H9 (cell line): Measurements from ENCODE around the gene RAB40C. TPM values are rescaled to one million over a fixed set of nuclear protein-coding genes. Genes with fewer than 3 reads are reported as not detected.

Source experiments
- DNase-seq: peaks from one replicate; pipeline ENCODE4 v3.0.0-alpha.2; 2017
- H2AFZ ChIP-seq: one replicate; pipeline ENCODE4 v1.6.1; 2013; ENCODE audit warnings: mild to moderate bottlenecking, low read length, control low read depth, moderate library complexity
- H2AK5ac ChIP-seq: 2 replicates; pipeline ENCODE4 v1.6.1; 2013; ENCODE audit warnings: low read length, control low read depth, mixed read lengths; ENCODE audit not compliant: insufficient read length
- H2BK120ac ChIP-seq: one replicate; pipeline ENCODE4 v1.6.1; 2013; ENCODE audit warnings: low read depth, mild to moderate bottlenecking, low read length, control low read depth, inconsistent platforms; ENCODE audit not compliant: poor library complexity, severe bottlenecking
- H2BK12ac ChIP-seq: 2 replicates; pipeline ENCODE4 v1.6.1; 2013; ENCODE audit warnings: low read length, control low read depth, mixed read lengths, low read depth; ENCODE audit not compliant: insufficient read length
- H2BK15ac ChIP-seq: 2 replicates; pipeline ENCODE4 v1.6.1; 2013; ENCODE audit warnings: low read depth, low read length, control low read depth
- H2BK20ac ChIP-seq: one replicate; pipeline ENCODE4 v1.6.1; 2013; ENCODE audit warnings: low read depth, mild to moderate bottlenecking, low read length, control low read depth, inconsistent platforms; ENCODE audit not compliant: poor library complexity, severe bottlenecking
- H2BK5ac ChIP-seq: 2 replicates; pipeline ENCODE4 v1.6.1; 2013; ENCODE audit warnings: low read length, control low read depth, mixed read lengths; ENCODE audit not compliant: insufficient read length
- H3K14ac ChIP-seq: 2 replicates; pipeline ENCODE4 v1.6.1; 2013; ENCODE audit warnings: low read length, control low read depth; ENCODE audit not compliant: insufficient read depth
- H3K18ac ChIP-seq: 2 replicates; pipeline ENCODE4 v1.6.1; 2013; ENCODE audit warnings: low read depth, mild to moderate bottlenecking, mixed read lengths, low read length, control low read depth; ENCODE audit not compliant: insufficient read length
- H3K23ac ChIP-seq: 2 replicates; pipeline ENCODE4 v1.6.1; 2013; ENCODE audit warnings: low read length, control low read depth, mixed read lengths, low read depth; ENCODE audit not compliant: insufficient read length
- H3K23me2 ChIP-seq: 2 replicates; pipeline ENCODE4 v1.6.1; 2013; ENCODE audit warnings: low read depth, mild to moderate bottlenecking, mixed read lengths, low read length, control low read depth; ENCODE audit not compliant: insufficient read length, poor library complexity, severe bottlenecking
- H3K27ac ChIP-seq: 2 replicates; pipeline ENCODE4 v1.5.1; 2013; ENCODE audit warnings: low read length, control low read depth, mixed read lengths, low read depth; ENCODE audit not compliant: insufficient read length
- H3K27me3 ChIP-seq: 2 replicates; pipeline ENCODE4 v1.6.1; 2013; ENCODE audit warnings: low read length, control low read depth, inconsistent platforms; ENCODE audit not compliant: insufficient read depth
- H3K4ac ChIP-seq: 2 replicates; pipeline ENCODE4 v1.6.1; 2013; ENCODE audit warnings: low read depth, mild to moderate bottlenecking, control low read depth, inconsistent platforms, low read length, moderate library complexity
- H3K4me1 ChIP-seq: 2 replicates; pipeline ENCODE4 v1.6.1; 2013; ENCODE audit warnings: low read length, control low read depth, inconsistent platforms; ENCODE audit not compliant: insufficient read depth
- H3K4me2 ChIP-seq: 2 replicates; pipeline ENCODE4 v1.6.1; 2013; ENCODE audit warnings: low read length, control low read depth, mixed read lengths; ENCODE audit not compliant: insufficient read length, insufficient read depth
- H3K56ac ChIP-seq: 2 replicates; pipeline ENCODE4 v1.6.1; 2013; ENCODE audit warnings: low read depth, mild to moderate bottlenecking, mixed read lengths, low read length, control low read depth; ENCODE audit not compliant: insufficient read length
- H3K79me1 ChIP-seq: 2 replicates; pipeline ENCODE4 v1.6.1; 2013; ENCODE audit warnings: low read depth, mild to moderate bottlenecking, moderate library complexity, low read length, control low read depth, inconsistent platforms; ENCODE audit not compliant: insufficient read depth, poor library complexity, severe bottlenecking
- H3K79me2 ChIP-seq: 2 replicates; pipeline ENCODE4 v1.6.1; 2013; ENCODE audit warnings: low read length, control low read depth, inconsistent platforms; ENCODE audit not compliant: insufficient read depth
- H3K9ac ChIP-seq: 2 replicates; pipeline ENCODE4 v1.6.1; 2013; ENCODE audit warnings: low read length, control low read depth, mixed read lengths; ENCODE audit not compliant: insufficient read length; ENCODE audit errors: extremely low read depth
- H3K9me3 ChIP-seq: one replicate; pipeline ENCODE4 v1.6.1; 2013; ENCODE audit warnings: low read depth, low read length, inconsistent platforms; ENCODE audit not compliant: control insufficient read depth
- H3T11ph ChIP-seq: one replicate; pipeline ENCODE4 v1.6.1; 2013; ENCODE audit warnings: mild to moderate bottlenecking, low read length, control low read depth, inconsistent platforms
- H4K20me1 ChIP-seq: one replicate; pipeline ENCODE4 v1.6.1; 2013; ENCODE audit not compliant: control insufficient read depth, insufficient read length, insufficient read depth
- H4K5ac ChIP-seq: 2 replicates; pipeline ENCODE4 v1.6.1; 2013; ENCODE audit warnings: low read depth, mild to moderate bottlenecking, mixed read lengths, low read length, control low read depth; ENCODE audit not compliant: insufficient read length
- H4K8ac ChIP-seq: replicated peaks from 2 replicates; pipeline ENCODE4 v1.6.1; 2013; ENCODE audit warnings: low read length, control low read depth, mixed read lengths, low read depth; ENCODE audit not compliant: insufficient read length
- H4K91ac ChIP-seq: 2 replicates; pipeline ENCODE4 v1.6.1; 2013; ENCODE audit warnings: low read depth, mild to moderate bottlenecking, moderate library complexity, mixed read lengths, low read length, control low read depth; ENCODE audit not compliant: insufficient read length
- H3K27ac Mint-ChIP-seq, 3 experiments: 2 replicates in 2 of 3; 3 replicates in 1 of 3; pipeline ENCODE4 v1.8.0; 2020 to 2021; ENCODE audit warnings: mixed read lengths in 3 of 3, mild to moderate bottlenecking in 1 of 3, moderate library complexity in 1 of 3
- H3K27me3 Mint-ChIP-seq: 2 replicates; pipeline ENCODE4 v1.8.0; 2021; ENCODE audit warnings: low read depth, mild to moderate bottlenecking, moderate library complexity, mixed read lengths
- H3K36me3 Mint-ChIP-seq, 3 experiments: 2 replicates in 2 of 3; 3 replicates in 1 of 3; pipeline ENCODE4 v1.8.0; 2020 to 2021; ENCODE audit warnings: low read depth in 3 of 3, mixed read lengths in 3 of 3; ENCODE audit not compliant: insufficient read depth in 1 of 3
- H3K4me1 Mint-ChIP-seq, 2 experiments: 2 replicates each; pipeline ENCODE4 v1.8.0; 2020; ENCODE audit warnings: mixed read lengths in 2 of 2
- H3K4me3 Mint-ChIP-seq, 2 experiments: 2 replicates in 1 of 2; 3 replicates in 1 of 2; pipeline ENCODE4 v1.8.0; 2020 to 2021; ENCODE audit warnings: mild to moderate bottlenecking in 2 of 2, mixed read lengths in 2 of 2, moderate library complexity in 1 of 2
- H3K9me3 Mint-ChIP-seq, 2 experiments: 2 replicates in 1 of 2; 3 replicates in 1 of 2; pipeline ENCODE4 v1.8.0; 2020; ENCODE audit warnings: mild to moderate bottlenecking in 2 of 2, mixed read lengths in 2 of 2, moderate library complexity in 1 of 2
- CTCF ChIP-seq: fragments of 200-600 bp; sonication (generic); conservative IDR thresholded peaks from 3 replicates; pipeline ENCODE4 v1.8.0; 2021; ENCODE audit warnings: antibody characterized with exemption, mild to moderate bottlenecking
- WGBS: extraction: QIAGEN DNeasy Blood & Tissue Kit; methylation state at CpG from one replicate; pipeline ENCODE4 v1.1.7; 2013; ENCODE audit warnings: missing lambda C conversion rate, low lambda C conversion rate, mixed read lengths; ENCODE audit not compliant: insufficient read length; ENCODE audit errors: extremely low coverage; 5-methylcytosine and 5-hydroxymethylcytosine counted together
- total RNA-seq: library from RNA; stranded (reverse); gene quantifications from 2 replicates; pipeline ENCODE4 v1.2.1, GENCODE V29; 2021

Gene RAB40C
- total RNA-seq, 1 experiment from 2014 or later = 19.1 TPM

- Histone ChIP-seq H2BK12ac (no peak overlapping the region), H3T11ph (no peak overlapping the region), H3K9me3 (no peaks in the 10 kb centered on the region), H4K20me1 (no peaks in the 10 kb centered on the region), H4K5ac (no peak overlapping the region), H2BK15ac (no peak overlapping the region), H3K4me1 (no peaks in the 10 kb centered on the region), H3K9ac (no peak overlapping the region), H3K27me3 (no peaks in the 10 kb centered on the region), H2BK20ac (no peak overlapping the region), H3K56ac (no peak overlapping the region), H3K79me2 (no peaks in the 10 kb centered on the region; the same call in 1 of the 2 replicates), H3K18ac (no peak overlapping the region), H3K4ac (no peak overlapping the region), H4K91ac (no peak overlapping the region), H2BK120ac (no peak overlapping the region), H3K23me2 (peaks cover 5% of the 10 kb centered on the region), H3K23ac (no peak overlapping the region), H4K8ac (no peak overlapping the region), H2BK5ac (no peak overlapping the region), H3K79me1 (no peaks in the 10 kb centered on the region), H2AFZ (no peak overlapping the region), H3K14ac (no peak overlapping the region), H2AK5ac (no peak overlapping the region), H3K4me2 (peak overlapping the region; percentile 29), H3K27ac (no peak overlapping the region)
- Mint-ChIP-seq H3K9me3 (no peaks in the 10 kb centered on the region), H3K27ac (peak overlapping the region in 2 of 3 experiments; percentile 39 to 96; a peak in 2 of 7 replicates), H3K4me3 (peak overlapping the region; percentile 76 to 89), H3K4me1 (peaks cover 13 to 36% of the 10 kb centered on the region in 2 experiments), H3K36me3 (peaks cover 0 to 2% (median 0%) of the 10 kb centered on the region in 3 experiments; a peak in 2 of 7 replicates), H3K27me3 (peaks cover 1% of the 10 kb centered on the region; the same call in 1 of the 2 replicates)
- DNase-seq = no peak
- no CpG with 5 or more reads among the region's 11 CpGs for WGBS
- TF ChIP-seq CTCF = no peak
Measured at GRCh38 chr16:568401-569258, 21.2 kb upstream of the RAB40C start.
